Left forelimb (tissue), 1 donor: Measurements from ENCODE around the gene GUCA1C.

ENCODE experiments used
- DNase-seq: peaks from one replicate; pipeline ENCODE4 v3.0.0-alpha.2; 2018; ENCODE audit warnings: low spot score

Gene GUCA1C

GRCh38 chr3:108907194-108907593 lies 46.5 kb downstream of the GUCA1C start:
- DNase-seq: no peak

GRCh38 chr3:108899530-108899929 lies 54.1 kb downstream of the GUCA1C start:
- DNase-seq: no peak

- DNase-seq: no peak
These were observed 55.8 kb downstream of the GUCA1C start for GRCh38 chr3:108897883-108898282.

GRCh38 chr3:108894981-108895380 lies 58.7 kb downstream of the GUCA1C start:
- DNase-seq: no peak

GRCh38 chr3:108891833-108892232 lies 61.8 kb downstream of the GUCA1C start:
- no peak for DNase-seq

GRCh38 chr3:108887777-108888176 lies 65.9 kb downstream of the GUCA1C start:
- DNase-seq: no peak

GRCh38 chr3:108887121-108887520 lies 66.6 kb downstream of the GUCA1C start:
- no peak for DNase-seq

GRCh38 chr3:108883373-108883772 lies 70.3 kb downstream of the GUCA1C start:
- no peak for DNase-seq

GRCh38 chr3:108882762-108883161 lies 70.9 kb downstream of the GUCA1C start:
- DNase-seq: no peak

GRCh38 chr3:108879915-108880314 lies 73.8 kb downstream of the GUCA1C start:
- no peak for DNase-seq

GRCh38 chr3:108877901-108878300 lies 75.8 kb downstream of the GUCA1C start:
- no peak for DNase-seq

GRCh38 chr3:108863799-108864135 lies 89.9 kb downstream of the GUCA1C start:
- no peak for DNase-seq

- no peak for DNase-seq
These were observed 90.5 kb downstream of the GUCA1C start for GRCh38 chr3:108862865-108863798.

- DNase-seq: no peak
These were observed 92.3 kb downstream of the GUCA1C start for GRCh38 chr3:108861401-108861800.
